ENCODE data around the gene MORC3.
"Not testable (repeated sequence)": the region's sequence is repeated elsewhere in the genome, so short reads cannot be mapped to it uniquely, and the experiment has no call there.

MORC3 gene

GRCh38 chr21:36388835-36389234 is 68.8 kb downstream of the MORC3 start:
- peak; percentile 33 for DNase-seq
- in situ Hi-C loops (cut with HindIII; ENCODE audit: low pct_ligation_motif_present, low sequenced_read_pairs), result no loop called here
- H3K4me3 ChIP-seq (ENCODE audit: low read depth, low read length), result no peak overlapping the region
- H3K36me3 ChIP-seq (replicated peaks), result no peaks in the 10 kb centered on the region
- peak; percentile 61 for TF ChIP-seq CTCF (IDR thresholded peaks at IDR 0.05; ENCODE audit: low read depth, low read length, missing control alignments)
- H3K27me3 ChIP-seq (replicated peaks), result no peaks in the 10 kb centered on the region
- no peak overlapping the region for H3K27ac ChIP-seq

- H3K36me3 ChIP-seq (replicated peaks); H3K27me3 ChIP-seq (replicated peaks); DNase-seq; H3K27ac ChIP-seq; in situ Hi-C loops (cut with HindIII; ENCODE audit: low pct_ligation_motif_present, low sequenced_read_pairs); H3K4me3 ChIP-seq (ENCODE audit: low read depth, low read length): not testable (repeated sequence)
Measured at GRCh38 chr21:36391649-36392048, 71.7 kb downstream of the MORC3 start.

- H3K27me3 ChIP-seq (replicated peaks), result no peaks in the 10 kb centered on the region
- no peak overlapping the region for H3K27ac ChIP-seq
- no peaks in the 10 kb centered on the region for H3K36me3 ChIP-seq (replicated peaks)
- no peak for TF ChIP-seq CTCF (IDR thresholded peaks at IDR 0.05; ENCODE audit: low read depth, low read length, missing control alignments)
- no peak for DNase-seq
- no peak overlapping the region for H3K4me3 ChIP-seq (ENCODE audit: low read depth, low read length)
- in situ Hi-C loops (cut with HindIII; ENCODE audit: low pct_ligation_motif_present, low sequenced_read_pairs), result no loop called here
Measured at GRCh38 chr21:36395353-36396111, 75.5 kb downstream of the MORC3 start.

GRCh38 chr21:36396325-36396724 is 76.3 kb downstream of the MORC3 start:
- Histone ChIP-seq H3K27ac (no peak overlapping the region), H3K27me3 (replicated peaks) (no peaks in the 10 kb centered on the region), H3K4me3 (ENCODE audit: low read depth, low read length) (no peak overlapping the region), H3K36me3 (replicated peaks) (no peaks in the 10 kb centered on the region)
- TF ChIP-seq CTCF (IDR thresholded peaks at IDR 0.05; ENCODE audit: low read depth, low read length, missing control alignments), result no peak
- in situ Hi-C loops (cut with HindIII; ENCODE audit: low pct_ligation_motif_present, low sequenced_read_pairs), result no loop called here
- no peak for DNase-seq

- no peaks in the 10 kb centered on the region for H3K36me3 ChIP-seq (replicated peaks)
- in situ Hi-C loops (cut with HindIII; ENCODE audit: low pct_ligation_motif_present, low sequenced_read_pairs), result no loop called here
- H3K27ac ChIP-seq, result no peak overlapping the region
- no peak overlapping the region for H3K4me3 ChIP-seq (ENCODE audit: low read depth, low read length)
- TF ChIP-seq CTCF (IDR thresholded peaks at IDR 0.05; ENCODE audit: low read depth, low read length, missing control alignments), result no peak
- no peaks in the 10 kb centered on the region for H3K27me3 ChIP-seq (replicated peaks)
- no peak for DNase-seq
Measured at GRCh38 chr21:36396971-36397370, 77.0 kb downstream of the MORC3 start.

GRCh38 chr21:36397606-36398005 is 77.6 kb downstream of the MORC3 start:
- no peak for TF ChIP-seq CTCF (IDR thresholded peaks at IDR 0.05; ENCODE audit: low read depth, low read length, missing control alignments)
- in situ Hi-C loops (cut with HindIII; ENCODE audit: low pct_ligation_motif_present, low sequenced_read_pairs), result no loop called here
- no peaks in the 10 kb centered on the region for H3K27me3 ChIP-seq (replicated peaks)

GRCh38 chr21:36399736-36400135 is 79.7 kb downstream of the MORC3 start:
- H3K4me3 ChIP-seq (ENCODE audit: low read depth, low read length); DNase-seq; H3K27ac ChIP-seq; H3K36me3 ChIP-seq (replicated peaks); H3K27me3 ChIP-seq (replicated peaks); in situ Hi-C loops (cut with HindIII; ENCODE audit: low pct_ligation_motif_present, low sequenced_read_pairs): not testable (repeated sequence)

More at GRCh38 chr21:36397606-36398005, 77.6 kb downstream of the MORC3 start:
- Histone ChIP-seq H3K36me3 (replicated peaks) (no peaks in the 10 kb centered on the region), H3K27ac (no peak overlapping the region), H3K4me3 (ENCODE audit: low read depth, low read length) (no peak overlapping the region)
- no peak for DNase-seq

Data from brain microvascular endothelial cell (primary cell).